LNCAP (cell line): ENCODE results near the gene PTCHD1.

Experiments
- TF ChIP-seq, protein P1 (sequence below): fragments of 450-650 bp; IDR thresholded peaks from 2 replicates; pipeline ENCODE4 v1.5.1; 2017; ENCODE audit warnings: mild to moderate bottlenecking

Gene PTCHD1

DNA sequence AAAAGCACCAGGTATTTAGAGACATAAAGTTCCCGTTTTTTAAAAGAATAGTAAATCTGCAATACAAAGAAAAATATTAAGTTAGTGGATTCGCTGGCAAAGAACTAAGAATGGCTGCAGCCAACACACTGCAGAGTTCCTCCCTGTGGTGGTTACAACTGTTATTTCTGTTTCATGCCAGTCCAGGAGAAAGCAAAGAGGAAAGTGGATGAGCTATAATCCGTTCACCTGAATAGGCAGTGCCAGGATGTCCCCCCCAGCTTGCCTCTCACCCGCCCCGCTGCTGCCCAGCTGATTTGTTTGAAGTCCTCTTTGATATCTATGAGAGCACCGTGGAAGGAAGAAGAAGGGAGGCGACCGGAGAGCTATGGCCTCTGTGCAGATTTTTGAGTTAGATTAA is 63.9 kb downstream of the PTCHD1 start:
- TF ChIP-seq, protein P1, sequence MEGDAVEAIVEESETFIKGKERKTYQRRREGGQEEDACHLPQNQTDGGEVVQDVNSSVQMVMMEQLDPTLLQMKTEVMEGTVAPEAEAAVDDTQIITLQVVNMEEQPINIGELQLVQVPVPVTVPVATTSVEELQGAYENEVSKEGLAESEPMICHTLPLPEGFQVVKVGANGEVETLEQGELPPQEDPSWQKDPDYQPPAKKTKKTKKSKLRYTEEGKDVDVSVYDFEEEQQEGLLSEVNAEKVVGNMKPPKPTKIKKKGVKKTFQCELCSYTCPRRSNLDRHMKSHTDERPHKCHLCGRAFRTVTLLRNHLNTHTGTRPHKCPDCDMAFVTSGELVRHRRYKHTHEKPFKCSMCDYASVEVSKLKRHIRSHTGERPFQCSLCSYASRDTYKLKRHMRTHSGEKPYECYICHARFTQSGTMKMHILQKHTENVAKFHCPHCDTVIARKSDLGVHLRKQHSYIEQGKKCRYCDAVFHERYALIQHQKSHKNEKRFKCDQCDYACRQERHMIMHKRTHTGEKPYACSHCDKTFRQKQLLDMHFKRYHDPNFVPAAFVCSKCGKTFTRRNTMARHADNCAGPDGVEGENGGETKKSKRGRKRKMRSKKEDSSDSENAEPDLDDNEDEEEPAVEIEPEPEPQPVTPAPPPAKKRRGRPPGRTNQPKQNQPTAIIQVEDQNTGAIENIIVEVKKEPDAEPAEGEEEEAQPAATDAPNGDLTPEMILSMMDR, result no peak

DNA sequence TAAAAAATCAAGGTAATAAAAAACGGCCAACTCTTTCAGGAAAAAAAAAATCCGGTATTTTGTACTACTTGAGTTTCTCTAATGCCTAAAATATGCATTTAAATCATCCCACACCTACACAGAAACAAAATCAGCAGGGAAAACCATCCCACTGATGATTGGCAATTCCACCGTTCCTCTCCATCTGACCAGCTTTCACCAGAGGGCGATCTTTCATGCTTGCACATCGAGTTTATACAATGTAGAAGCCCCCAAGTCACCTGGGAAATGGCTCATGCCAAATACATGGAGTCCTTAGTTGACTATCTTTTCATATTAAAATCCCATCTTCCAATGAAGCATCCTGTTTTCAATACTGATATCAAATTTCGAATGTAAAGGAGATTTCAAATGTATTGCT is 69.2 kb downstream of the PTCHD1 start:
- TF ChIP-seq, protein P1, result no peak

DNA sequence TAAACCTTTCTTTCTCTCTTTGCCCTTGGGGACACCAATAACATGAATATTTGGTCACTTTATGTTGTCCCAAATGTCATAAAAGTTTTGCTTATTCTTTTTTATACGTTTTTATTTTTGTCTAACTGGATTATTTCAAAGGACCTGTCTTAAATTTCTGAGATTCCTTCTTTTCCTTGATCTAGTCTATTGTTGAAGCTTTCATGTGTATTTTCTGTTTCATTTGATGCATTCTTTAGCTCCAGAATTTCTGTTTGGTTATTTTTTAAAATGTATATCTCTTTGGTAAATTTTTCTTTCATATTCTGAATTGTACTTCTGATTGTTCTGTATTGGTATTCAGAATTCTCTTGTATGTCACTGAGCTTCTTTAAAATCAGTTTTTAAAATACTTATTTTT is 88.3 kb downstream of the PTCHD1 start:
- TF ChIP-seq, protein P1, result no peak

DNA sequence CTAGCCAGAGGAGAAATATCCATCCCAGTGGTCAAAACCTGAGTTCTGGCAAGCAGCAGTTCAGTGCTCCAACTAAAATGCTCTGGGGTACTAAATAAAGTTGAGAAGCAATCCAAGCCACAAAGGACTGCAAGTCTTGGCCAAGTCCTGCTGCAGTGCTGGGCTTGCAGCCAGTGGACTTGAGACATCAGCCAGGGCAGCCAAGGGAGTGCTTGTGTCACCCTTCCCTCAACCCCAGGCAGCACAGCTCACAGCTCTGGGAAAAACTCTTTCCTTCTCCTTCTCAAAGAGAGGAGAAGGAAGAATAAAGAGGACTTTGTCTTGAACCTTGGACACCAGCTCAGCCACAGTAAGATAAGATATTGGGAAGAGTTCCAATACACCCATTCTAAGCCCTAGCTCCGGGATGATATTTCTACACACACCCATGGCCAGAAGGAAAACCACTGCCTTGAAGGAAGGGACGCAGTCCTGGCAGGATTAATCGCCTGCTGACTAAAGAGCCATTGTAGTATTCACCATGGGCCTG is 99.8 kb downstream of the PTCHD1 start:
- TF ChIP-seq, protein P1, result no peak

DNA sequence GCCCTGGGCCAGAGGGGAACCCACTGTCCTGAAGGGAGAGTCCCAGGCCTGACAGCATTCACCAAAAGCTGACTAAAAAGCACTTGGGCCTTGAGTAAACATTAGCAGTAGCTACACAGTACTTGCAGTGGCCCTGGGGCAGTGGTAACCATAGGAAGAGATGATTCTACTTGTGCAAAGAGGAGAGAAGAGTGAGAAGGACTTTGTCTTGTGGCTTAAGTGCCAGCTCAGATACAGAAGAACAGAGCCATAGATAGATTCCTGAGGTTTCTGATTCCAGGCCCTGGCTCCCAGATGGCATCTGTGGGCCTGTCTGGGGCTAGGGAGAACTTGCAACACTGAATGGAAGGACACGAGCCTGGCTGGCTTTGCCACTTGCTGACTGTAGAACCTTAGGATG is 100.5 kb downstream of the PTCHD1 start:
- TF ChIP-seq, protein P1, result no peak

DNA sequence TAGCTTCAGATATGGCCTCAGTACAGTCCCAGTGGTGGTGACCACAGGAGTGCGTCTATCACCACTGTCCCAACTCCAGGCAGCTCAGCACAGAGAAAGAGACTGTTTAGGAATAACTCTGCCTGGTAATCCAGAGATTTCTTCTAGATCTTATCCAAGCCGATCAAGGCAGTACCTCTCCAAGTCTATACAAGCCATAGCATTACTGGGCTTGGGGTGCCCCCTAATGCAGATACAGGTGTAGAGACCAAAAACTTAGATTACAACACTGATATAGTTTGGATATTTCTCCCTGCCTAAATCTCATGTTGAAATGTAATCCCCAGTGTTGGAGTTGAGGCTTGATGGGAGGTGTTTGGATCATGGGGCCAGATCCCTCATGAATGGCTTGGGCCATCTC is 100.9 kb downstream of the PTCHD1 start:
- TF ChIP-seq, protein P1, result no peak

DNA sequence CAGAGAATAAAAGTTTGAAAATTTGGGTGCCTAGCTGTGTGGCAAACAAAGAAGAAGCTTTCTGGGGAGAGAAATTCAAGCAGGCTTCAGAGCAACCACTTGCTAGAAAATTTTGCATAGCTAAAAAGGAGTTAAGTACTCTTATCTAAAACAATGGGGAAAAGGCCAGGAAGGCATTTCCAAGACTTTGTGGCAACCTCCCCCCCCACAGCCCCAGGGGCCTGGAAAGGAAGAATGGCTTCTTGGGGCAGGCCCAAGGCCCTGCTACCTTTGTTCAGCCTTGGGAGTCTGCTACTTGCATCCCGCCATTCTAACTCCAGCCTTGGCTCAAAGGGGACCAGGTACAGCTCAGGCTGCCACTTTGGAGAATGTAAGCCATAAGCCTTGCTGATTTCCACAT is 102.2 kb downstream of the PTCHD1 start:
- TF ChIP-seq, protein P1, result no peak

DNA sequence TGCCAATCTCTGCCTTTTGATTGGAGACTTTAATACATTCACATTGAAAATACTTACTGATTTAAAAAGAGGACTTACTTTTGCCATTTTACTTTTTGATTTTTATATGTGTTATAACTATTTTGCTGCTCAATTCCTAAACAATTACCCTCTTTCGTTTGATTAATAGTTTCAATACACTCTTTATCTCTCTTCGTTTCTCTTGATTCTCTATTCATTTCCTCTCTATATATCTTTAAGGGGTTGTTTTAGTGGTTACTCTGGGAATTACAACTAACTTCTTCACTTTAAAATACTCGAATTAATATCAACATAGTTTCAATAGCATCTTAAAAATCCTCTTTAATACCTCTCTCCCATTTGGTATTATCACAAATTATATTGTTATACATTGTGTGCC is 116.6 kb downstream of the PTCHD1 start:
- TF ChIP-seq, protein P1, result no peak
